Trophoblast cell (in vitro differentiated cells and primary cell): ENCODE measurements around the gene PPP1R12B.
"Not testable (repeated sequence)": the region's sequence is repeated elsewhere in the genome, so short reads cannot be mapped to it uniquely, and the experiment has no call there.

Source experiments
- DNase-seq, 2 donors: peaks; one replicate each; pipeline ENCODE4 v3.0.0-alpha.2; 2016
- H2AFZ ChIP-seq: 2 replicates; pipeline ENCODE4 v1.6.1; 2013; ENCODE audit warnings: low read length, moderate library complexity, mild to moderate bottlenecking; ENCODE audit not compliant: insufficient read depth, poor library complexity
- H2AK5ac ChIP-seq: 2 replicates; pipeline ENCODE4 v1.6.1; 2013; ENCODE audit warnings: mild to moderate bottlenecking, low read length
- H2BK120ac ChIP-seq: 2 replicates; pipeline ENCODE4 v1.6.1; 2013; ENCODE audit warnings: low read length, mild to moderate bottlenecking, moderate library complexity; ENCODE audit not compliant: insufficient read depth, poor library complexity
- H2BK12ac ChIP-seq: 2 replicates; pipeline ENCODE4 v1.6.1; 2013; ENCODE audit warnings: mild to moderate bottlenecking, low read length, moderate library complexity
- H2BK5ac ChIP-seq: 2 replicates; pipeline ENCODE4 v1.6.1; 2013; ENCODE audit warnings: low read length, low read depth, moderate library complexity, mild to moderate bottlenecking; ENCODE audit not compliant: poor library complexity
- H3K14ac ChIP-seq: 2 replicates; pipeline ENCODE4 v1.6.1; 2013; ENCODE audit warnings: mild to moderate bottlenecking, low read length
- H3K18ac ChIP-seq: 2 replicates; pipeline ENCODE4 v1.6.1; 2013; ENCODE audit warnings: mild to moderate bottlenecking, low read length
- H3K23ac ChIP-seq: 2 replicates; pipeline ENCODE4 v1.6.1; 2013; ENCODE audit warnings: low read length
- H3K27ac ChIP-seq: 2 replicates; pipeline ENCODE4 v1.5.1; 2013; ENCODE audit warnings: low read depth, mild to moderate bottlenecking, inconsistent platforms, low read length, moderate library complexity
- H3K27me3 ChIP-seq: 2 replicates; pipeline ENCODE4 v1.6.1; 2013; ENCODE audit warnings: inconsistent platforms, mild to moderate bottlenecking, low read length, moderate library complexity; ENCODE audit not compliant: insufficient read depth
- H3K36me3 ChIP-seq, 2 experiments: 1 replicate in 1 of 2; 2 replicates in 1 of 2; pipeline ENCODE4 v1.6.1; 2013; ENCODE audit warnings: low read length in 2 of 2, mild to moderate bottlenecking in 2 of 2, moderate library complexity in 1 of 2; ENCODE audit not compliant: insufficient read depth in 2 of 2, control insufficient read depth in 1 of 2
- H3K4ac ChIP-seq: 2 replicates; pipeline ENCODE4 v1.6.1; 2013; ENCODE audit warnings: low read depth, mild to moderate bottlenecking, low read length, moderate library complexity
- H3K4me1 ChIP-seq, 2 experiments: 1 replicate in 1 of 2; 2 replicates in 1 of 2; pipeline ENCODE4 v1.6.1; 2013; ENCODE audit warnings: low read length in 2 of 2, mild to moderate bottlenecking in 2 of 2, moderate library complexity in 1 of 2; ENCODE audit not compliant: insufficient read depth in 2 of 2, control insufficient read depth in 1 of 2
- H3K4me2 ChIP-seq: 2 replicates; pipeline ENCODE4 v1.6.1; 2013; ENCODE audit warnings: inconsistent platforms, mild to moderate bottlenecking, low read length, moderate library complexity
- H3K4me3 ChIP-seq: 2 replicates; pipeline ENCODE4 v1.5.1; 2013; ENCODE audit warnings: mild to moderate bottlenecking, low read depth, low read length, inconsistent platforms
- H3K79me1 ChIP-seq: one replicate; pipeline ENCODE4 v1.6.1; 2013; ENCODE audit warnings: low read length
- H3K79me2 ChIP-seq: 2 replicates; pipeline ENCODE4 v1.6.1; 2013; ENCODE audit warnings: low read length, mild to moderate bottlenecking; ENCODE audit not compliant: control insufficient read depth, insufficient read depth, poor library complexity
- H3K9ac ChIP-seq: 2 replicates; pipeline ENCODE4 v1.6.1; 2013; ENCODE audit warnings: mild to moderate bottlenecking, low read length
- H3K9me3 ChIP-seq: 2 replicates; pipeline ENCODE4 v1.6.1; 2013; ENCODE audit warnings: low read depth, mild to moderate bottlenecking, control low read depth, inconsistent platforms, low read length; ENCODE audit not compliant: insufficient read depth
- H4K12ac ChIP-seq: 2 replicates; pipeline ENCODE4 v1.6.1; 2013; ENCODE audit warnings: low read depth, mild to moderate bottlenecking, low read length, moderate library complexity
- H4K8ac ChIP-seq: 2 replicates; pipeline ENCODE4 v1.6.1; 2013; ENCODE audit warnings: low read depth, mild to moderate bottlenecking, low read length, moderate library complexity
- H4K91ac ChIP-seq: one replicate; pipeline ENCODE4 v1.6.1; 2013; ENCODE audit warnings: low read depth, mild to moderate bottlenecking, low read length, moderate library complexity
- WGBS: extraction: QIAGEN DNeasy Blood & Tissue Kit; methylation state at CpG from one replicate; pipeline ENCODE4 v1.1.7; 2013; ENCODE audit warnings: missing lambda C conversion rate; ENCODE audit not compliant: insufficient read length, insufficient coverage; ENCODE audit errors: extremely low coverage; 5-methylcytosine and 5-hydroxymethylcytosine counted together

The PPP1R12B gene

DNA sequence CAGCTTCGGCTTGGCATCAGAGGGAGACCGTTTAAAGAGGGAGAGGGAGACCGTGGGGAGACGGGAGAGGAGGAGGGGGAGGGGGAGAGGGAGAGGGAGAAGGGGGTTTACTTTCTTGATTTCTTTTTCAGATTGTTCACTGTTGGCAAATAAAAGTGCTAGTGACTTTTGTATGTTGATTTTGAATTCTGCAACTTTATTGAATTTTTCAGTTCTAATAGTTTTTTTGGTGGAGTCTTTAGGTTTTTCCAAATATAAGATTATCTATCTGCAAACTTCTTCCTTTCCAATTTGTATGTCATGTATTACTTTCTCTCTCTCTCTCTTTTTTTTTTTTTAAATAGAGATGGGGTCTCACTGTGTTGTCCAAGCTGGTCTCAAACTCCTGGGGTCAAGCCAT, 104.0 kb downstream of the PPP1R12B start:
- Histone ChIP-seq H2BK120ac (no peak overlapping the region), H2BK5ac (no peak overlapping the region), H3K14ac (no peak overlapping the region)

GRCh38 chr1:202456372-202457169, 108.1 kb downstream of the PPP1R12B start:
- not testable (repeated sequence) for H2AK5ac ChIP-seq, H2BK5ac ChIP-seq, H2BK120ac ChIP-seq, H3K36me3 ChIP-seq, H3K4me1 ChIP-seq, H3K4me3 ChIP-seq, H4K91ac ChIP-seq, H2AFZ ChIP-seq, H3K4ac ChIP-seq, H3K9ac ChIP-seq, H2BK12ac ChIP-seq, H3K4me2 ChIP-seq, H3K27me3 ChIP-seq, H3K14ac ChIP-seq, H3K27ac ChIP-seq, H3K79me1 ChIP-seq, H4K8ac ChIP-seq, H3K18ac ChIP-seq, H4K12ac ChIP-seq, H3K79me2 ChIP-seq, H3K23ac ChIP-seq, H3K9me3 ChIP-seq
- peak in 1 of 2 donors; percentile 53 for DNase-seq
- no CpG with 5 or more reads among the region's 5 CpGs for WGBS

More for the DNA sequence above, 104.0 kb downstream of the PPP1R12B start:
- no peak overlapping the region for H3K4me2 ChIP-seq
- H3K4me3 ChIP-seq = no peak overlapping the region
- no peak for DNase-seq
- no peak overlapping the region for H3K4ac ChIP-seq
- no peaks in the 10 kb centered on the region for H3K4me1 ChIP-seq
- no peak overlapping the region for H3K18ac ChIP-seq
- no peaks in the 10 kb centered on the region for H3K27me3 ChIP-seq
- H3K79me2 ChIP-seq = no peaks in the 10 kb centered on the region
- no peak overlapping the region for H3K27ac ChIP-seq
- no CpG with 5 or more reads among the region's 4 CpGs for WGBS
- no peak overlapping the region for H2AK5ac ChIP-seq
- no peak overlapping the region for H2BK12ac ChIP-seq
- peaks cover 0 to 3% of the 10 kb centered on the region in 2 experiments for H3K36me3 ChIP-seq
- no peak overlapping the region for H3K23ac ChIP-seq
- H3K9me3 ChIP-seq = no peaks in the 10 kb centered on the region
- H2AFZ ChIP-seq = no peak overlapping the region
- no peaks in the 10 kb centered on the region for H3K79me1 ChIP-seq
- H4K12ac ChIP-seq = no peak overlapping the region
- no peak overlapping the region for H4K91ac ChIP-seq
- no peak overlapping the region for H3K9ac ChIP-seq
- H4K8ac ChIP-seq = no peak overlapping the region

GRCh38 chr1:202458651-202459050, 110.2 kb downstream of the PPP1R12B start:
- H3K9me3 ChIP-seq, H3K9ac ChIP-seq, H3K4me3 ChIP-seq, H3K27me3 ChIP-seq, H4K91ac ChIP-seq, H4K12ac ChIP-seq, H3K36me3 ChIP-seq, H3K4me1 ChIP-seq, H3K79me1 ChIP-seq, DNase-seq, H3K79me2 ChIP-seq, H3K27ac ChIP-seq, H4K8ac ChIP-seq, H3K4me2 ChIP-seq, H2BK12ac ChIP-seq, H2BK120ac ChIP-seq, H3K14ac ChIP-seq, H3K23ac ChIP-seq, H2AFZ ChIP-seq, H2AK5ac ChIP-seq, H3K4ac ChIP-seq, H2BK5ac ChIP-seq, H3K18ac ChIP-seq: not testable (repeated sequence)

DNA sequence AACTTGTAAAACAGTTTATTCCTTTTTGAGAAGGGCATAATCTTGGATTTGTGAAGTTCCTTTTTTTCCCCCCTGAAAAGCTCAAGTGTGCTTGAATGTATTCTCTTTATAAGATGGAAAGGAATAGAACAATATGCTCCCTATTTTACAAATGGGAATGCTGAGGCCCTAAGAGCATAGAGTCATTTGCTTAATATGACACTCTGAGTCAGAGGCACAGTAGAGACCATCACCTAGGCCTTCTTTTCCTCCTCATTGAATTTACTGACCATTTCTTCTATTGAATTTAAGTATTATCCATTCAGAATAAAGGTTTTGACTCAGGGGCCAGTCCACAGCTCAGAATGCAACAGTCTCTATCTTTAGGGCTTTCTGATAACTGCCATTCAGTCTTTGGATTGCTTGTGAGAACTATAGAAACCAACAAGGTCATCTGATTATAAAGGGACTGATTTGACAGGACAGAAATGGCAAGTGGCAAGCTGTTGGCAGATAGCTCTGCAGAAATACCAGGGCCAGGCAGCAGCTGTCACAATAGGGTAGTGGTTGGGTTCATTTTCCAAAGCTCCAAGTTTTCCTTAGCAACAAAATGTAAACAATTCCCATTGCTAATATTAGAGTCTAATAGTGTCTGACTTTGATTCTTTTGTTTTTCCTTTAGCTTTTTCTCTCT, 111.1 kb downstream of the PPP1R12B start:
- not testable (repeated sequence) for H3K4ac ChIP-seq, H3K4me1 ChIP-seq, H3K36me3 ChIP-seq, H3K4me2 ChIP-seq, H3K9ac ChIP-seq, H2BK120ac ChIP-seq, H2AK5ac ChIP-seq, H3K27me3 ChIP-seq, H2AFZ ChIP-seq, H3K27ac ChIP-seq, H2BK12ac ChIP-seq, H3K9me3 ChIP-seq, H4K8ac ChIP-seq, H4K91ac ChIP-seq, H3K14ac ChIP-seq, H3K4me3 ChIP-seq, H4K12ac ChIP-seq, DNase-seq, H3K79me2 ChIP-seq, H2BK5ac ChIP-seq, H3K79me1 ChIP-seq, H3K18ac ChIP-seq, H3K23ac ChIP-seq
